Measurements from ENCODE around the gene HOOK2. TPM values are rescaled to one million over a fixed set of nuclear protein-coding genes. Genes with fewer than 3 reads are reported as not detected.

Gene HOOK2
- total and polyA plus RNA-seq, 2 of the 13 experiments (the other 11 are each of a cell fraction or from before 2014, with no cell fraction given) = 9.2 to 12.9 TPM

DNA sequence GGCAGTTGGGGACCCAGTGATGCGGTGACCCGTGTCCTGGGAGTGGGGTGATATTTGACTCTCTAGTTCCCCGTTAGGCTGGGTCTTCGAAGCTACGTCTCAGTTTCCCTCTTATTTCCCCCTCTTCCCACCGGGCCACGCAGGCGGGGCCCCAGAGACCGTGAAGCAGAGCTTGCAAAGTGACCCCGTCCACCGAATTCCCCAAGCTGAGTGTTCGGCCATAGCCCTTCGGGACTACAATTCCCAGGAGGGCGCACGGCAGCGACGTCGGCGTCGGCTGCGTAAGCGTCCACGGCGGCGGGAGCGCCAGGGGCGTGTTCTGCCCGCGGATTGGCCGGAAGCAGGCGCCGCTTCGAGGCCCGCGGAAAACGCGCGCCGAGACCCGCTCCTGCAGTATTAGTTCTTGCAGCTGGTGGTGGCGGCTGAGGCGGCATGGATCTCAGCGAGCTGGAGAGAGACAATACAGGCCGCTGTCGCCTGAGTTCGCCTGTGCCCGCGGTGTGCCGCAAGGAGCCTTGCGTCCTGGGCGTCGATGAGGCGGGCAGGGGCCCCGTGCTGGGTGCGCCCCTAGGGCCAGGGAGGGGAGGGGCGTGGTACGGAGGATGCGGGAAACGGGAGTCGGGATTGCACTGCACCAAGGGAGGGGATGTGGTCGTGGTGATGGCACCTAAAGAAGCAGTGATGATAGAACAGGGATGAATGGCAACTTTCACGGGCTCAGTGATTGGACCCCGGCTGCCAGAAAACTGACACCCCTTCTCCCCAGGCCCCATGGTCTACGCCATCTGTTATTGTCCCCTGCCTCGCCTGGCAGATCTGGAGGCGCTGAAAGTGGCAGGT is 31.1 kb upstream of the HOOK2 start, which contains the start of gene RNASEH2A (continued):
- TF ChIP-seq, protein P1, sequence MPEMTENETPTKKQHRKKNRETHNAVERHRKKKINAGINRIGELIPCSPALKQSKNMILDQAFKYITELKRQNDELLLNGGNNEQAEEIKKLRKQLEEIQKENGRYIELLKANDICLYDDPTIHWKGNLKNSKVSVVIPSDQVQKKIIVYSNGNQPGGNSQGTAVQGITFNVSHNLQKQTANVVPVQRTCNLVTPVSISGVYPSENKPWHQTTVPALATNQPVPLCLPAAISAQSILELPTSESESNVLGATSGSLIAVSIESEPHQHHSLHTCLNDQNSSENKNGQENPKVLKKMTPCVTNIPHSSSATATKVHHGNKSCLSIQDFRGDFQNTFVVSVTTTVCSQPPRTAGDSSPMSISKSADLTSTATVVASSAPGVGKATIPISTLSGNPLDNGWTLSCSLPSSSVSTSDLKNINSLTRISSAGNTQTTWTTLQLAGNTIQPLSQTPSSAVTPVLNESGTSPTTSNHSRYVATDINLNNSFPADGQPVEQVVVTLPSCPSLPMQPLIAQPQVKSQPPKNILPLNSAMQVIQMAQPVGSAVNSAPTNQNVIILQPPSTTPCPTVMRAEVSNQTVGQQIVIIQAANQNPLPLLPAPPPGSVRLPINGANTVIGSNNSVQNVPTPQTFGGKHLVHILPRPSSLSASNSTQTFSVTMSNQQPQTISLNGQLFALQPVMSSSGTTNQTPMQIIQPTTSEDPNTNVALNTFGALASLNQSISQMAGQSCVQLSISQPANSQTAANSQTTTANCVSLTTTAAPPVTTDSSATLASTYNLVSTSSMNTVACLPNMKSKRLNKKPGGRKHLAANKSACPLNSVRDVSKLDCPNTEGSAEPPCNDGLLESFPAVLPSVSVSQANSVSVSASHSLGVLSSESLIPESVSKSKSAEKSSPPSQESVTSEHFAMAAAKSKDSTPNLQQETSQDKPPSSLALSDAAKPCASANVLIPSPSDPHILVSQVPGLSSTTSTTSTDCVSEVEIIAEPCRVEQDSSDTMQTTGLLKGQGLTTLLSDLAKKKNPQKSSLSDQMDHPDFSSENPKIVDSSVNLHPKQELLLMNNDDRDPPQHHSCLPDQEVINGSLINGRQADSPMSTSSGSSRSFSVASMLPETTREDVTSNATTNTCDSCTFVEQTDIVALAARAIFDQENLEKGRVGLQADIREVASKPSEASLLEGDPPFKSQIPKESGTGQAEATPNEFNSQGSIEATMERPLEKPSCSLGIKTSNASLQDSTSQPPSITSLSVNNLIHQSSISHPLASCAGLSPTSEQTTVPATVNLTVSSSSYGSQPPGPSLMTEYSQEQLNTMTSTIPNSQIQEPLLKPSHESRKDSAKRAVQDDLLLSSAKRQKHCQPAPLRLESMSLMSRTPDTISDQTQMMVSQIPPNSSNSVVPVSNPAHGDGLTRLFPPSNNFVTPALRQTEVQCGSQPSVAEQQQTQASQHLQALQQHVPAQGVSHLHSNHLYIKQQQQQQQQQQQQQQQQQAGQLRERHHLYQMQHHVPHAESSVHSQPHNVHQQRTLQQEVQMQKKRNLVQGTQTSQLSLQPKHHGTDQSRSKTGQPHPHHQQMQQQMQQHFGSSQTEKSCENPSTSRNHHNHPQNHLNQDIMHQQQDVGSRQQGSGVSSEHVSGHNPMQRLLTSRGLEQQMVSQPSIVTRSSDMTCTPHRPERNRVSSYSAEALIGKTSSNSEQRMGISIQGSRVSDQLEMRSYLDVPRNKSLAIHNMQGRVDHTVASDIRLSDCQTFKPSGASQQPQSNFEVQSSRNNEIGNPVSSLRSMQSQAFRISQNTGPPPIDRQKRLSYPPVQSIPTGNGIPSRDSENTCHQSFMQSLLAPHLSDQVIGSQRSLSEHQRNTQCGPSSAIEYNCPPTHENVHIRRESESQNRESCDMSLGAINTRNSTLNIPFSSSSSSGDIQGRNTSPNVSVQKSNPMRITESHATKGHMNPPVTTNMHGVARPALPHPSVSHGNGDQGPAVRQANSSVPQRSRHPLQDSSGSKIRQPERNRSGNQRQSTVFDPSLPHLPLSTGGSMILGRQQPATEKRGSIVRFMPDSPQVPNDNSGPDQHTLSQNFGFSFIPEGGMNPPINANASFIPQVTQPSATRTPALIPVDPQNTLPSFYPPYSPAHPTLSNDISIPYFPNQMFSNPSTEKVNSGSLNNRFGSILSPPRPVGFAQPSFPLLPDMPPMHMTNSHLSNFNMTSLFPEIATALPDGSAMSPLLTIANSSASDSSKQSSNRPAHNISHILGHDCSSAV (CRISPR knock-in tag; IDR thresholded peaks at IDR 0.05; ENCODE audit: borderline replicate concordance) = 0 out of 2 replicates have a peak, but pooled peaks have one; percentile 80
- TF ChIP-seq POGZ (CRISPR knock-in tag; IDR thresholded peaks at IDR 0.05) = peak; percentile 66
- TF ChIP-seq, protein P2, sequence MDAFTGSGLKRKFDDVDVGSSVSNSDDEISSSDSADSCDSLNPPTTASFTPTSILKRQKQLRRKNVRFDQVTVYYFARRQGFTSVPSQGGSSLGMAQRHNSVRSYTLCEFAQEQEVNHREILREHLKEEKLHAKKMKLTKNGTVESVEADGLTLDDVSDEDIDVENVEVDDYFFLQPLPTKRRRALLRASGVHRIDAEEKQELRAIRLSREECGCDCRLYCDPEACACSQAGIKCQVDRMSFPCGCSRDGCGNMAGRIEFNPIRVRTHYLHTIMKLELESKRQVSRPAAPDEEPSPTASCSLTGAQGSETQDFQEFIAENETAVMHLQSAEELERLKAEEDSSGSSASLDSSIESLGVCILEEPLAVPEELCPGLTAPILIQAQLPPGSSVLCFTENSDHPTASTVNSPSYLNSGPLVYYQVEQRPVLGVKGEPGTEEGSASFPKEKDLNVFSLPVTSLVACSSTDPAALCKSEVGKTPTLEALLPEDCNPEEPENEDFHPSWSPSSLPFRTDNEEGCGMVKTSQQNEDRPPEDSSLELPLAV (CRISPR knock-in tag; conservative IDR thresholded peaks at IDR 0.05; ENCODE audit: low read depth) = no peak
- no peak for TF ChIP-seq RAD51 (IDR thresholded peaks at IDR 0.05; ENCODE audit: borderline replicate concordance)
- TF ChIP-seq, protein P3, sequence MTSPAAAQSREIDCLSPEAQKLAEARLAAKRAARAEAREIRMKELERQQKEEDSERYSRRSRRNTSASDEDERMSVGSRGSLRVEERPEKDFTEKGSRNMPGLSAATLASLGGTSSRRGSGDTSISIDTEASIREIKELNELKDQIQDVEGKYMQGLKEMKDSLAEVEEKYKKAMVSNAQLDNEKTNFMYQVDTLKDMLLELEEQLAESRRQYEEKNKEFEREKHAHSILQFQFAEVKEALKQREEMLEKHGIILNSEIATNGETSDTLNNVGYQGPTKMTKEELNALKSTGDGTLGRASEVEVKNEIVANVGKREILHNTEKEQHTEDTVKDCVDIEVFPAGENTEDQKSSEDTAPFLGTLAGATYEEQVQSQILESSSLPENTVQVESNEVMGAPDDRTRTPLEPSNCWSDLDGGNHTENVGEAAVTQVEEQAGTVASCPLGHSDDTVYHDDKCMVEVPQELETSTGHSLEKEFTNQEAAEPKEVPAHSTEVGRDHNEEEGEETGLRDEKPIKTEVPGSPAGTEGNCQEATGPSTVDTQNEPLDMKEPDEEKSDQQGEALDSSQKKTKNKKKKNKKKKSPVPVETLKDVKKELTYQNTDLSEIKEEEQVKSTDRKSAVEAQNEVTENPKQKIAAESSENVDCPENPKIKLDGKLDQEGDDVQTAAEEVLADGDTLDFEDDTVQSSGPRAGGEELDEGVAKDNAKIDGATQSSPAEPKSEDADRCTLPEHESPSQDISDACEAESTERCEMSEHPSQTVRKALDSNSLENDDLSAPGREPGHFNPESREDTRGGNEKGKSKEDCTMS (CRISPR knock-in tag; conservative IDR thresholded peaks at IDR 0.05) = no peak
- TF ChIP-seq, protein P4, sequence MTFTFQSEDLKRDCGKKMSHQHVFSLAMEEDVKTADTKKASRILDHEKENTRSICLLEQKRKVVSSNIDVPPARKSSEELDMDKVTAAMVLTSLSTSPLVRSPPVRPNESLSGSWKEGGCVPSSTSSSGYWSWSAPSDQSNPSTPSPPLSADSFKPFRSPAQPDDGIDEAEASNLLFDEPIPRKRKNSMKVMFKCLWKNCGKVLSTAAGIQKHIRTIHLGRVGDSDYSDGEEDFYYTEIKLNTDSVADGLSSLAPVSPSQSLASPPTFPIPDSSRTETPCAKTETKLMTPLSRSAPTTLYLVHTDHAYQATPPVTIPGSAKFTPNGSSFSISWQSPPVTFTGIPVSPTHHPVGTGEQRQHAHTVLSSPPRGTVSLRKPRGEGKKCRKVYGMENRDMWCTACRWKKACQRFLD (CRISPR knock-in tag; IDR thresholded peaks at IDR 0.05; ENCODE audit: borderline replicate concordance) = 0 out of 2 replicates have a peak, but pooled peaks have one; percentile 85
- no peak for TF ChIP-seq ZNF121 (CRISPR knock-in tag; IDR thresholded peaks at IDR 0.05)
- TF ChIP-seq, protein P5, sequence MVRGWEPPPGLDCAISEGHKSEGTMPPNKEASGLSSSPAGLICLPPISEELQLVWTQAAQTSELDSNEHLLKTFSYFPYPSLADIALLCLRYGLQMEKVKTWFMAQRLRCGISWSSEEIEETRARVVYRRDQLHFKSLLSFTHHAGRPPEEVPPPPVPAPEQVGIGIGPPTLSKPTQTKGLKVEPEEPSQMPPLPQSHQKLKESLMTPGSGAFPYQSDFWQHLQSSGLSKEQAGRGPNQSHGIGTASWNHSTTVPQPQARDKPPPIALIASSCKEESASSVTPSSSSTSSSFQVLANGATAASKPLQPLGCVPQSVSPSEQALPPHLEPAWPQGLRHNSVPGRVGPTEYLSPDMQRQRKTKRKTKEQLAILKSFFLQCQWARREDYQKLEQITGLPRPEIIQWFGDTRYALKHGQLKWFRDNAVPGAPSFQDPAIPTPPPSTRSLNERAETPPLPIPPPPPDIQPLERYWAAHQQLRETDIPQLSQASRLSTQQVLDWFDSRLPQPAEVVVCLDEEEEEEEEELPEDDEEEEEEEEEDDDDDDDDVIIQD (CRISPR knock-in tag; IDR thresholded peaks at IDR 0.05; ENCODE audit: low read depth) = no peak
- no peak for TF ChIP-seq U2AF1 (optimal IDR thresholded peaks at IDR 0.05; ENCODE audit: low read depth, low read length)
- peak; percentile 65 for TF ChIP-seq ISL2 (CRISPR knock-in tag; IDR thresholded peaks at IDR 0.05)
- TF ChIP-seq ZNF432 (CRISPR knock-in tag; IDR thresholded peaks at IDR 0.05; ENCODE audit: borderline replicate concordance) = no peak
- peak; percentile 75 for TF ChIP-seq TEAD3 (CRISPR knock-in tag; optimal IDR thresholded peaks at IDR 0.05; ENCODE audit: borderline replicate concordance)
- TF ChIP-seq STAT5B (CRISPR knock-in tag; IDR thresholded peaks at IDR 0.05) = no peak

Measured in HepG2 (cell line).